ENCODE measurements around the gene MAJIN. TPM values are rescaled to one million over a fixed set of nuclear protein-coding genes. Genes with fewer than 3 reads are reported as not detected.
"Not testable (repeated sequence)": the region's sequence is repeated elsewhere in the genome, so short reads cannot be mapped to it uniquely, and the experiment has no call there.

The MAJIN gene
- total RNA-seq, 1 experiment from 2014 or later = not detected

- no TSS peak for BruUV-seq (replicated peaks)
- H3K9me3 ChIP-seq (ENCODE audit: low read depth, low read length, poor library complexity, severe bottlenecking) = no peaks in the 10 kb centered on the region
- no peak for DNase-seq (ENCODE audit: low spot score)
- no peak overlapping the region for H3K27ac ChIP-seq (ENCODE audit: low read depth, low read length, poor library complexity, severe bottlenecking)
- TF ChIP-seq CTCF (conservative IDR thresholded peaks at IDR 0.05; ENCODE audit: low read depth, low read length) = no peak
- no peak for TF ChIP-seq EZH2 (IDR thresholded peaks at IDR 0.05; ENCODE audit: borderline replicate concordance, low read depth, low read length, poor library complexity, severe bottlenecking)
- no peak overlapping the region for H3K4me3 ChIP-seq (ENCODE audit: low read depth, low read length, poor library complexity, severe bottlenecking)
- no peaks in the 10 kb centered on the region for H3K4me1 ChIP-seq (ENCODE audit: insufficient read depth, low read length, poor library complexity, severe bottlenecking)
- ChIA-PET POLR2A (ENCODE audit: low non-redundant PET) (no interaction called here), CTCF (interaction anchor here (0.6 kb wide), 1 partner anchor 11 kb away, joined by 3 read pairs; no protein-coding TSS in a partner anchor)
- H3K36me3 ChIP-seq (ENCODE audit: insufficient read depth, low read length, poor library complexity, severe bottlenecking) = no peaks in the 10 kb centered on the region
- intact Hi-C loops (cut with micrococcal nuclease; ENCODE audit: unreplicated experiment) = no loop called here
- no peaks in the 10 kb centered on the region for H3K27me3 ChIP-seq (replicated peaks; ENCODE audit: insufficient read depth, low read depth, low read length, poor library complexity)
Observed at GRCh38 chr11:64987998-64988854, 16.3 kb upstream of the MAJIN start.

- intact Hi-C loops (cut with micrococcal nuclease; ENCODE audit: unreplicated experiment); POLR2A ChIA-PET (ENCODE audit: low non-redundant PET); BruUV-seq (replicated peaks); CTCF ChIA-PET; H3K4me3 ChIP-seq (ENCODE audit: low read depth, low read length, poor library complexity, severe bottlenecking); DNase-seq (ENCODE audit: low spot score); H3K27ac ChIP-seq (ENCODE audit: low read depth, low read length, poor library complexity, severe bottlenecking); H3K36me3 ChIP-seq (ENCODE audit: insufficient read depth, low read length, poor library complexity, severe bottlenecking); H3K9me3 ChIP-seq (ENCODE audit: low read depth, low read length, poor library complexity, severe bottlenecking); H3K4me1 ChIP-seq (ENCODE audit: insufficient read depth, low read length, poor library complexity, severe bottlenecking); H3K27me3 ChIP-seq (replicated peaks; ENCODE audit: insufficient read depth, low read depth, low read length, poor library complexity): not testable (repeated sequence)
Observed at GRCh38 chr11:64983339-64983738, 11.4 kb upstream of the MAJIN start.

GRCh38 chr11:64976651-64977050, 4.7 kb upstream of the MAJIN start:
- Histone ChIP-seq H3K9me3 (ENCODE audit: low read depth, low read length, poor library complexity, severe bottlenecking) (no peaks in the 10 kb centered on the region), H3K27me3 (replicated peaks; ENCODE audit: insufficient read depth, low read depth, low read length, poor library complexity) (no peaks in the 10 kb centered on the region), H3K36me3 (ENCODE audit: insufficient read depth, low read length, poor library complexity, severe bottlenecking) (no peaks in the 10 kb centered on the region), H3K27ac (ENCODE audit: low read depth, low read length, poor library complexity, severe bottlenecking) (no peak overlapping the region), H3K4me1 (ENCODE audit: insufficient read depth, low read length, poor library complexity, severe bottlenecking) (no peaks in the 10 kb centered on the region), H3K4me3 (ENCODE audit: low read depth, low read length, poor library complexity, severe bottlenecking) (no peak overlapping the region)
- TF ChIP-seq CTCF (conservative IDR thresholded peaks at IDR 0.05; ENCODE audit: low read depth, low read length) = no peak
- no peak for TF ChIP-seq EZH2 (IDR thresholded peaks at IDR 0.05; ENCODE audit: borderline replicate concordance, low read depth, low read length, poor library complexity, severe bottlenecking)
- POLR2A ChIA-PET (ENCODE audit: low non-redundant PET) = no interaction called here
- BruUV-seq (replicated peaks) = no TSS peak
- CTCF ChIA-PET = no interaction called here
- no peak for DNase-seq (ENCODE audit: low spot score)
- intact Hi-C loops (cut with micrococcal nuclease; ENCODE audit: unreplicated experiment) = no loop called here
